SU-DHL-6 (cell line): Measurements from ENCODE around the gene ZNF507.

Experiments used
- EZH2phosphoT487 ChIP-seq: fragments of 200-600 bp; sonication (generic), shearing (Covaris generic); conservative IDR thresholded peaks from 2 replicates; pipeline ENCODE4 v1.6.1; 2018; ENCODE audit warnings: mild to moderate bottlenecking, antibody characterized with exemption, low read length, moderate library complexity, mixed read lengths
- TF ChIP-seq, protein P1 (sequence below): fragments of 200-600 bp; sonication (generic); IDR thresholded peaks from one replicate; pipeline ENCODE4 v1.5.1; 2017; ENCODE audit warnings: antibody characterized with exemption, mild to moderate bottlenecking, low read length, moderate library complexity; ENCODE audit not compliant: insufficient read depth, poor library complexity, severe bottlenecking

- TF ChIP-seq EZH2phosphoT487 = no peak
- TF ChIP-seq, protein P1, sequence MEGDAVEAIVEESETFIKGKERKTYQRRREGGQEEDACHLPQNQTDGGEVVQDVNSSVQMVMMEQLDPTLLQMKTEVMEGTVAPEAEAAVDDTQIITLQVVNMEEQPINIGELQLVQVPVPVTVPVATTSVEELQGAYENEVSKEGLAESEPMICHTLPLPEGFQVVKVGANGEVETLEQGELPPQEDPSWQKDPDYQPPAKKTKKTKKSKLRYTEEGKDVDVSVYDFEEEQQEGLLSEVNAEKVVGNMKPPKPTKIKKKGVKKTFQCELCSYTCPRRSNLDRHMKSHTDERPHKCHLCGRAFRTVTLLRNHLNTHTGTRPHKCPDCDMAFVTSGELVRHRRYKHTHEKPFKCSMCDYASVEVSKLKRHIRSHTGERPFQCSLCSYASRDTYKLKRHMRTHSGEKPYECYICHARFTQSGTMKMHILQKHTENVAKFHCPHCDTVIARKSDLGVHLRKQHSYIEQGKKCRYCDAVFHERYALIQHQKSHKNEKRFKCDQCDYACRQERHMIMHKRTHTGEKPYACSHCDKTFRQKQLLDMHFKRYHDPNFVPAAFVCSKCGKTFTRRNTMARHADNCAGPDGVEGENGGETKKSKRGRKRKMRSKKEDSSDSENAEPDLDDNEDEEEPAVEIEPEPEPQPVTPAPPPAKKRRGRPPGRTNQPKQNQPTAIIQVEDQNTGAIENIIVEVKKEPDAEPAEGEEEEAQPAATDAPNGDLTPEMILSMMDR = no peak
Measured at GRCh38 chr19:32401992-32402391, 56.6 kb downstream of the ZNF507 start.
